Nephron progenitor cell (in vitro differentiated cells): ENCODE data around the gene NUP43.
"Not testable (repeated sequence)": the region's sequence is repeated elsewhere in the genome, so short reads cannot be mapped to it uniquely, and the experiment has no call there.

Experiments used
- DNase-seq: peaks from one replicate; pipeline ENCODE4 v3.0.0; 2021
- H3K27ac Mint-ChIP-seq: 2 replicates; pipeline ENCODE4 v1.8.0; 2021; ENCODE audit warnings: mild to moderate bottlenecking, moderate library complexity, mixed read lengths
- H3K27me3 Mint-ChIP-seq: 2 replicates; pipeline ENCODE4 v1.8.0; 2021; ENCODE audit warnings: mild to moderate bottlenecking, low read depth, mixed read lengths; ENCODE audit not compliant: poor library complexity
- H3K36me3 Mint-ChIP-seq: 2 replicates; pipeline ENCODE4 v1.8.0; 2021; ENCODE audit warnings: low read depth, mixed read lengths
- H3K4me1 Mint-ChIP-seq: 2 replicates; pipeline ENCODE4 v1.8.0; 2021; ENCODE audit warnings: mixed read lengths
- H3K4me3 Mint-ChIP-seq: 2 replicates; pipeline ENCODE4 v1.8.0; 2021; ENCODE audit warnings: mild to moderate bottlenecking, moderate library complexity, mixed read lengths
- H3K9me3 Mint-ChIP-seq: 2 replicates; pipeline ENCODE4 v1.8.0; 2021; ENCODE audit warnings: mild to moderate bottlenecking, moderate library complexity, mixed read lengths
- TF ChIP-seq, protein P1 (sequence below): fragments of 200-600 bp; sonication (generic); IDR thresholded peaks from 2 replicates; pipeline ENCODE4 v1.5.0; 2021; ENCODE audit warnings: antibody characterized with exemption

The NUP43 gene

DNA sequence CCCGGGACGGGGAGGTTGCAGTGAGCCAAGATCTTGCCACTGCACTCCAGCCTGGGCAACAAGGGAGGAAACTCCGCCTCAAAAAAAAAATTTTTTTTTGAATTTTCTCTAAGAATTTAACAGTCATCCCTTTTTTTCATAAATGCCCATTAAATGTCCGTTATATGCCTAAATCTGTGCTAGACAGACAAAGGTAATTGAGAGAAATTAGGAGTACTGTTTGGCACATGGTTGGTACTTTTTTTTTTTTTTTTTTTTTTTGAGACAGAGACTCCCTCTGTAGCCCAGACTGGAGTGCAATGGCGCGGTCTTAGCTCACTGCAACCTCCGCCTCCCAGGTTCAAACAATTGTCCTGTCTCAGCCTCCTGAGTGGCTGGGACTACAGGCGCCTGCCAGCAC lies 4.9 kb upstream of the NUP43 start:
- no peak for DNase-seq
- Mint-ChIP-seq H3K4me3 (no peak overlapping the region), H3K36me3 (no peaks in the 10 kb centered on the region), H3K27ac (no peak overlapping the region), H3K9me3 (no peaks in the 10 kb centered on the region), H3K4me1 (peaks cover 25% of the 10 kb centered on the region), H3K27me3 (peaks cover 2% of the 10 kb centered on the region)
- TF ChIP-seq, protein P1, sequence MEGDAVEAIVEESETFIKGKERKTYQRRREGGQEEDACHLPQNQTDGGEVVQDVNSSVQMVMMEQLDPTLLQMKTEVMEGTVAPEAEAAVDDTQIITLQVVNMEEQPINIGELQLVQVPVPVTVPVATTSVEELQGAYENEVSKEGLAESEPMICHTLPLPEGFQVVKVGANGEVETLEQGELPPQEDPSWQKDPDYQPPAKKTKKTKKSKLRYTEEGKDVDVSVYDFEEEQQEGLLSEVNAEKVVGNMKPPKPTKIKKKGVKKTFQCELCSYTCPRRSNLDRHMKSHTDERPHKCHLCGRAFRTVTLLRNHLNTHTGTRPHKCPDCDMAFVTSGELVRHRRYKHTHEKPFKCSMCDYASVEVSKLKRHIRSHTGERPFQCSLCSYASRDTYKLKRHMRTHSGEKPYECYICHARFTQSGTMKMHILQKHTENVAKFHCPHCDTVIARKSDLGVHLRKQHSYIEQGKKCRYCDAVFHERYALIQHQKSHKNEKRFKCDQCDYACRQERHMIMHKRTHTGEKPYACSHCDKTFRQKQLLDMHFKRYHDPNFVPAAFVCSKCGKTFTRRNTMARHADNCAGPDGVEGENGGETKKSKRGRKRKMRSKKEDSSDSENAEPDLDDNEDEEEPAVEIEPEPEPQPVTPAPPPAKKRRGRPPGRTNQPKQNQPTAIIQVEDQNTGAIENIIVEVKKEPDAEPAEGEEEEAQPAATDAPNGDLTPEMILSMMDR: no peak

DNA sequence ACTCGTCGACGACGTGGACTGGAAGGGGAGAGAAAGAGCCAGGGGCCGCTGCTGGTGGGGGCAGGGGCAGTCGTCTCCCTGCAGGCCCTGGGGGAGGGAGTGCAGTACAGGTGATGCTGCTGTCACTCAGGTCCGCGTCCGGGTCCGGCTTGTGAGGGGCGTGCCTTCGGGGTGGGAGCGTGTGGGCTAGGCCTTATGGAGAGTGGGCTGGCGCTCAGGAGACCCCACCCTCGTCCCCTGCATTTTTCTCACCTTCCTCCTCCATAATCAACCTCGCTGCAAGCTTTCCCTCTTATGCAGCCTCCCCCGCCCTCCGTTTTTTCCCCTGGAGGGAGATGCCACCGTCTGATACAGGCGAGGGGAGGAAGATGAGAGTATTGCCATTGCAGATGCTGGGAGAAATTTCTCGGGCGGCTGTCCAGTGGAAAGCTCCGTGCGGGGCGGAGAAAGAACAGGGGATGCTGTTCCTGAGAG lies 3.8 kb upstream of the NUP43 start:
- peak; percentile 70 for DNase-seq
- Mint-ChIP-seq H3K4me3 (peak overlapping the region; percentile 91), H3K27ac (peak overlapping the region; percentile 85), H3K27me3 (peaks cover 3% of the 10 kb centered on the region), H3K36me3 (no peaks in the 10 kb centered on the region), H3K9me3 (no peaks in the 10 kb centered on the region), H3K4me1 (peaks cover 26% of the 10 kb centered on the region)
- TF ChIP-seq, protein P1: no peak

DNA sequence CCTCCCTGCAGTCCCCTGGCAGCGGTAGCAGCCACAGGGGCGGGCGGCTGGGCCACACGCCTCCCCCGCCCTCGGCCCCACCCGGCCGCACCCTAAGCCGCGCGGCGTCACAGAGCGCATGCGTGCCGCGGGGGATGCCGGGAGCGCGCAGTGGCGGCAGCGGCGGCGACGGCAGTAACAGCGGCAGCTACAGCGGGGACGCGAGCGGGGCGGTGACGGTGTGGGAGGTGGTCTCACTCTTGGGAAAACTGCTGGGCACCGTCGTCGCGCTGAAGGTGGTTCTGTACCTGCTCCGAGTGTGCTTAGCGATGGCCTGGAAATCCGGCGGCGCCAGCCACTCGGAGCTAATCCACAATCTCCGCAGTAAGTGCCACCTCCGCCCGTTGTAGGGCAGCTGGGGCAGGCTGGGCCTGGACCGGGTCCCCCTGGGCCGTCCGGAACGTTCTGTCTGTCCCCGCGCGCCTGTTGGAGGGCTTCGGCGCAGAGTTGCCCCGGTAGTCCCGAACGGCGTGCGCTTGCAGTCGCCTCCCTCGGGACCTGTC lies 3.3 kb upstream of the NUP43 start, which contains the start of gene PCMT1:
Gene PCMT1, plus strand, starts transcription at position 148 of the 542 bp plus-strand sequence. Its CDS starts 161 bp downstream, at position 309.
- no peaks in the 10 kb centered on the region for H3K36me3 Mint-ChIP-seq

DNA sequence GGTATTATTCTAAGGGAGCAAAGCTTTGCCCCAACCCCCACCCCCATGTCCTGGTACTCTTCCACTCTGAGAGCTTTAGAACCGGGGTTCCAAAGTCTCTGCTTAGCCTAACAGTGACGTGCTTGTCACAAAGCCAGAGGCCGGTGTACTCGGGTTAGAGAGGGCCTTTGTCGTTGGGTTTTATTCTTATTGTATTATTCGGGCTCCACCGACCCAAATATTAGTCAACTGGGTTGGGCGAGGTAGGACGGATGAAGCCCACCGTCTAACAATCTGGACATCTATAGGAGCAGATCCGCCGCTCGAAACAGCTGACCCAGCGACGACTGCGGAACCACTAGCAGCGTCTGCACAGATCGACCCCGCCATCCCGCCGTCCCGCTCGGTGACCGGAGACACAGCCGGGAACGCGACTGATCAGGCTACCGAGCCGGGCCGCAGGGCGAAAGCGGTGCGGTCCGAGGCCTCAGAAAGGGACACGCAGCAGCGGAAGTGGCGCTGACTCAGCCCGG lies 2.8 kb upstream of the NUP43 start:
- not testable (repeated sequence) for H3K27ac Mint-ChIP-seq, DNase-seq, H3K27me3 Mint-ChIP-seq, H3K9me3 Mint-ChIP-seq, H3K36me3 Mint-ChIP-seq
- peak overlapping the region; percentile 91 for H3K4me3 Mint-ChIP-seq
- H3K4me1 Mint-ChIP-seq: peaks cover 27% of the 10 kb centered on the region

More for the DNA sequence above, 3.3 kb upstream of the NUP43 start, which contains the start of gene PCMT1:
- no peaks in the 10 kb centered on the region for H3K9me3 Mint-ChIP-seq
- peaks cover 27% of the 10 kb centered on the region for H3K4me1 Mint-ChIP-seq
- H3K27me3 Mint-ChIP-seq: peaks cover 3% of the 10 kb centered on the region
- peak within 1 kb of the TSS; percentile 85 for H3K27ac Mint-ChIP-seq
- peak within 1 kb of the TSS; percentile 91 for H3K4me3 Mint-ChIP-seq
- peak; percentile 93 for DNase-seq
- TF ChIP-seq, protein P1: no peak

DNA sequence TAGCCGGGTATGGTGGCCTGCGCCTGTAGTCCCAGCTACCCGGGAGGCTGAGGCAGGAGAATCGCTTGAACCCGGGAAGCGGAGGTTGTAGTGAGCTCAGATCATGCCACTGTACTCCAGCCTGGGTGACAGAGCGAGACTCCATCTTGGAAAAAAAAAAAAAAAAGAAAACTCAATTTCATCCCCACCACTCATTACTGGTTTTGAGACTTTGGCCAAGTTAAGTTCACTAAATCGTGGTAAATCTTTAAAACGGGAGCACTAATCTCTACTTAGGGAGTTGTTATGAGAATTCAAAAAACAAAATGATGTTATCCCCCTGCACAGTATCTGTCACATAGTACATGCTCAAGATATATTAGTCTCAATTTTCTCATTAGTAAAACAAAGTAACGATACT lies 1.1 kb downstream of the NUP43 start:
- peaks cover 27% of the 10 kb centered on the region for H3K36me3 Mint-ChIP-seq
- not testable (repeated sequence) for H3K27me3 Mint-ChIP-seq

DNA sequence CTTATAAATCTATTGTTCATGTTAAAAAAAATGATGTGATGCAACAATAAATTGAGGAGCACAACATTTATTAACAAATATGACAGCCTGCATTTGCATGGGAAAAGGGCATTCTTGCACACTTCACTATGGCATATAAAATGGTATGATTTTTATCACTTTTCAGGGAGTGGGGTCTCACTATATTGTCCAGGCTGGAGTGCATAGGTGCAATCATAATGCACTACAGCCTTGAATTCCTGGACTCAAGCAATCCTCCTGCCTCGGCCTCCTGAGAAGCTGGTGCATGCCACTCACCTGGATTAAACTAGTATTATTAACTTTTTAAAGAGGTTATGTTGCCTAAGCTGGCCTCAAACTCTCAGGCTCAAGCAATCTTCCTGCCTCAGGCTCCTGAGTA lies 11.4 kb downstream of the NUP43 start:
- H3K9me3 Mint-ChIP-seq: no peaks in the 10 kb centered on the region
- no peak overlapping the region for H3K27ac Mint-ChIP-seq
- no peak for DNase-seq
- no peaks in the 10 kb centered on the region for H3K27me3 Mint-ChIP-seq
- peaks cover 49% of the 10 kb centered on the region for H3K36me3 Mint-ChIP-seq
- no peaks in the 10 kb centered on the region for H3K4me1 Mint-ChIP-seq
- TF ChIP-seq, protein P1: no peak
- no peak overlapping the region for H3K4me3 Mint-ChIP-seq

More for the DNA sequence above, 1.1 kb downstream of the NUP43 start:
- H3K27ac Mint-ChIP-seq, H3K9me3 Mint-ChIP-seq, DNase-seq: not testable (repeated sequence)
- Mint-ChIP-seq H3K4me1 (peaks cover 20% of the 10 kb centered on the region), H3K4me3 (peak overlapping the region; percentile 99)
